Tibial nerve (tissue), 4 donors: ENCODE results near the gene AFG1L.

ENCODE experiments used
- CTCF ChIP-seq, 5 experiments: fragments of 200-600 bp in 3 of 5; fragments of 450-650 bp in 2 of 5; sonication (generic) in 3 of 5; IDR thresholded peaks; one replicate each; pipeline ENCODE4 v1.5.1; 2016 to 2019; ENCODE audit warnings: antibody characterized with exemption in 5 of 5, mild to moderate bottlenecking in 3 of 5, moderate library complexity in 2 of 5
- EP300 ChIP-seq, 2 donors: sonication (generic); formaldehyde crosslinking; IDR thresholded peaks; one replicate each; pipeline ENCODE4 v1.6.1; 2017; ENCODE audit warnings: antibody characterized with exemption in 2 of 2, mild to moderate bottlenecking in 1 of 2
- POLR2A ChIP-seq, 2 donors: fragments of 450-650 bp; IDR thresholded peaks; one replicate each; pipeline ENCODE4 v1.6.1; 2017; ENCODE audit warnings: antibody characterized with exemption in 2 of 2, mild to moderate bottlenecking in 2 of 2, moderate library complexity in 2 of 2

- no peak for TF ChIP-seq CTCF (IDR thresholded peaks at IDR 0.05)
- TF ChIP-seq POLR2A (IDR thresholded peaks at IDR 0.05): no peak
- no peak for TF ChIP-seq EP300 (IDR thresholded peaks at IDR 0.05)
These were observed 160.8 kb downstream of the AFG1L start for GRCh38 chr6:108455688-108456087.
